Left lung (tissue), 10 donors: Measurements from ENCODE around the gene POP4. TPM values are rescaled to one million over a fixed set of nuclear protein-coding genes. Genes with fewer than 3 reads are reported as not detected.

Experiments used
- ATAC-seq: fragments of 200-7000 bp; cut with Tn5 transposase; one replicate; pipeline ENCODE4 v1.9.1; 2020; ENCODE audit warnings: moderate library complexity
- DNase-seq, 4 donors: peaks; one replicate each; pipeline ENCODE4 v3.0.0-alpha.2; 2013 to 2020
- H3K27ac ChIP-seq, 2 donors: fragments of 200-600 bp; sonication (generic) in 1 of 2; one replicate each; pipeline versions ENCODE4 v1.5.0 to v1.8.0; 2020 to 2021
- H3K27me3 ChIP-seq, 2 donors: fragments of 200-600 bp; sonication (generic) in 1 of 2; one replicate each; pipeline versions ENCODE4 v1.5.0 to v1.8.0; 2020 to 2021
- H3K36me3 ChIP-seq, 2 donors: fragments of 200-600 bp; sonication (generic) in 1 of 2; one replicate each; pipeline versions ENCODE4 v1.5.0 to v1.8.0; 2020 to 2021
- H3K4me1 ChIP-seq, 2 donors: fragments of 200-600 bp; one replicate each; pipeline ENCODE4 v1.8.0; 2021
- H3K4me3 ChIP-seq, 2 donors: fragments of 200-600 bp; sonication (generic) in 1 of 2; one replicate each; pipeline versions ENCODE4 v1.5.0 to v1.8.0; 2020 to 2021; ENCODE audit warnings: mild to moderate bottlenecking in 1 of 2
- H3K9me3 ChIP-seq, 2 donors: fragments of 200-600 bp; sonication (generic) in 1 of 2; one replicate each; pipeline versions ENCODE4 v1.5.0 to v1.8.0; 2020 to 2021
- intact Hi-C, 2 donors: fragments of 100-400 bp; cut with DNase I; formaldehyde crosslinking; loops; one replicate each; pipeline versions ENCODE4 v1.11.2 to v1.14.2; 2022
- polyA plus RNA-seq, 6 donors: library from polyadenylated mRNA; unstranded; fragments of 120-200 nt; gene quantifications; one replicate each; pipeline ENCODE4 v1.2.1, GENCODE V29; 2013; ENCODE audit not compliant: insufficient read length in 6 of 6
- total RNA-seq, 2 donors: library from RNA; stranded (reverse); fragmentation: NEBNext Ultra II Directional; extraction: Animal tissue kit (Norgen Biotek cat#: 25700); gene quantifications; one replicate each; pipeline ENCODE4 v1.2.1, GENCODE V29; 2021
- TF ChIP-seq, protein P1 (sequence below), 2 donors: fragments of 200-600 bp; sonication (generic) in 1 of 2; IDR thresholded peaks; one replicate each; pipeline versions ENCODE4 v1.5.0 to v1.8.0; 2021; ENCODE audit warnings: antibody characterized with exemption in 2 of 2
- donor health status: DM: no; HTN: yes; CAD: no.
- donor health status: DM: no; HTN: no; CAD: no.

The POP4 gene
- total and polyA plus RNA-seq, 8 donors: 49.2 to 66.9 (median 54.4) TPM

DNA sequence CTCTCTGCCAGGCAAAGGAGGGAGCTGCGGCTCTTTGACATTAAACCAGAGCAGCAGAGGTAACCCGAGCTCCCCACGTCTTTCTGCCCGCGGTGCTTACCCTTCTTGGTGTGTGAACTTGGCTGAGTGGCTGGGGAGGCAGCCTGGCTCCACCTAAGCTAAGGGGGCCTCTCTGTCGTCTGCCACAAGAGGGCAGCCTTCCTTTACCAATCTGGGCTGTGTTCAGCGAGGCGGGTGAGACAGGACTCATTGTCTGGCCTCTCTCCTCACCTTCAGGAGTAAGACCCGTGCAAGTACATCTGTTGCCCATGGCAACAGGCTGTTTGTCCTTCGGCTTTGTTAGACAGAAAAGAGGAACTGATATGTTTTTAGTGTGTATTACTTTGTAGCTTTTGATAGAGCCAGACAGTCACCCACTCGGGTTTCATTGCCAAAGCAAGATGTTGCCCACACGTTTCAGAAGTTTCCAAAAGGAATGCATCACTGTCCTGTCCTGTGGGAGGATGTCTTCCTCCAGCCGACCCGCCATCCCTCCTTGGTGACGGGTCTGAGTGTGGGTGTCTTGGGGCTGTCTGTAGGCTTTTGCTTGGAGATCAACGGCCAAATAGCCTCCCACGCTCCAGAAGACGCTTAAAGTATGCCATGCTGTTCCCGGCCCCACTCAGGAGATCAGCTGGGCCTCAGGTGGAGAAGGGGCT, 4.6 kb downstream of the POP4 start:
- intact Hi-C loops: no loop called here
- ATAC-seq (peak; percentile 85), DNase-seq (peak in 3 of 4 donors; percentile 44 to 77 (median 76))
- Histone ChIP-seq H3K4me3 (no peak overlapping the region), H3K27me3 (no peaks in the 10 kb centered on the region), H3K9me3 (no peaks in the 10 kb centered on the region), H3K36me3 (peaks cover 0 to 69% of the 10 kb centered on the region in 2 donors), H3K27ac (no peak overlapping the region), H3K4me1 (peaks cover 7 to 11% of the 10 kb centered on the region in 2 donors)
- TF ChIP-seq, protein P1, sequence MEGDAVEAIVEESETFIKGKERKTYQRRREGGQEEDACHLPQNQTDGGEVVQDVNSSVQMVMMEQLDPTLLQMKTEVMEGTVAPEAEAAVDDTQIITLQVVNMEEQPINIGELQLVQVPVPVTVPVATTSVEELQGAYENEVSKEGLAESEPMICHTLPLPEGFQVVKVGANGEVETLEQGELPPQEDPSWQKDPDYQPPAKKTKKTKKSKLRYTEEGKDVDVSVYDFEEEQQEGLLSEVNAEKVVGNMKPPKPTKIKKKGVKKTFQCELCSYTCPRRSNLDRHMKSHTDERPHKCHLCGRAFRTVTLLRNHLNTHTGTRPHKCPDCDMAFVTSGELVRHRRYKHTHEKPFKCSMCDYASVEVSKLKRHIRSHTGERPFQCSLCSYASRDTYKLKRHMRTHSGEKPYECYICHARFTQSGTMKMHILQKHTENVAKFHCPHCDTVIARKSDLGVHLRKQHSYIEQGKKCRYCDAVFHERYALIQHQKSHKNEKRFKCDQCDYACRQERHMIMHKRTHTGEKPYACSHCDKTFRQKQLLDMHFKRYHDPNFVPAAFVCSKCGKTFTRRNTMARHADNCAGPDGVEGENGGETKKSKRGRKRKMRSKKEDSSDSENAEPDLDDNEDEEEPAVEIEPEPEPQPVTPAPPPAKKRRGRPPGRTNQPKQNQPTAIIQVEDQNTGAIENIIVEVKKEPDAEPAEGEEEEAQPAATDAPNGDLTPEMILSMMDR (IDR thresholded peaks at IDR 0.05): peak; percentile 80 to 88

DNA sequence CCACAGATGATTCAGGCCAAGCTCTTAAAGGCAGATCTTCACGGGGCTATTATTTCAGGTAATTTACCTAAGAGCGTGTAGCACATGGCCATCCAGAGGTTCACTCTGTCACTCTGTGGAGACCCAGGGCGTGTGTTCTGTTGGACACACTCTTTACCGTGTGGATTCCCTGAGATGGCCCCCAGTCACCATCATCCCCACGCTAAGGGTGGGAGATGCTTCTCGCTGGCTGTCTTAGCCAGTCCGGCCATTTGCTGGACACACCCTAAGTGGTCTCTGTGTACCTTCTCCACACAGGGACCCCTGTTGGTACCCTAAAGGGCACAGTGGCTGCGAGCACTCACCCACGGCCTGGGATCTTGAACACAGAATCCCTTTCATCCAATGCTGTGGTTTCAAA, 6.0 kb downstream of the POP4 start:
- H3K27me3 ChIP-seq: no peaks in the 10 kb centered on the region
- H3K4me3 ChIP-seq: no peak overlapping the region
- TF ChIP-seq, protein P1 (IDR thresholded peaks at IDR 0.05): no peak
- ATAC-seq (no peak), DNase-seq (no peak)
- intact Hi-C loops: no loop called here
- H3K27ac ChIP-seq: no peak overlapping the region
- H3K9me3 ChIP-seq: no peaks in the 10 kb centered on the region
- H3K4me1 ChIP-seq: peaks cover 1 to 4% of the 10 kb centered on the region in 2 donors
- peaks cover 0 to 81% of the 10 kb centered on the region in 2 donors for H3K36me3 ChIP-seq

DNA sequence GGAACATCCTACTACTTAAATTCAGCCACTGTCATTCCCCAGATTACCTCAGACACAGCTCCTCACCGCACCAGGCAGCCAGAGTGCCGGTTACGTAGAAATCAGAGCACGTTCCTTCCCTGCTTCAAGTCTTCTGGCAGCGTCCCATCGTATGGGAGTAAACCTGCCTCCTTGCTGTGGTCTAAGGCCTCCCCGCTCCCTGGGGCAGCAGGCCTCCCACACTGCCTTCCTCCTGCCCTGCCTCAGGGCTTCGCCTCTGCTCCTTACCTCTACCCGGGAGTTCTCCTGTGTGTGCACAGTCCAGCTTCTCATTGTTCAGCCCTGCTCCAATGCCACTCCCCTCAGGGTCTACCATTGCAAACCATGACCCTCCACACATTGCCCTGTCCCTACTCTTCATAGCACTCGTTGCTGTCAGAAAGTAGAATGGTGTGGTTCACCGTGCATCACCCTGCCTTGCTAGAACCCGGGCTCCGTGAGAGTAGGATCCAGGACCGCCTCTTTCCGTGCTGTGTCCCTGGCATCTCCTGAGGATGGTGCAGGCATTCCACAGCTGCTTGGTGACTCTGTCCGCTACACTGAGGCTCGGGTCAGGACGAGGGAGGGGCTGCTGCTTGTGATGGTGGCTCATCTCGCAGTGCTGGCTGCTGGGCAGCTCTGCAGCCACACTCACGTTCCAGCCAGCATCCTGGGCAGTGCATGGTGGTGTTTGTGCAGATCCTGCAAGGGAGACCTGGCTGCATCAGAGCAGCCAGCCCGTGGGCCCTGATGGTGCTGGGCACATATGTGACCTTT, 6.9 kb downstream of the POP4 start:
- H3K4me1 ChIP-seq: no peaks in the 10 kb centered on the region
- TF ChIP-seq, protein P1 (IDR thresholded peaks at IDR 0.05): no peak
- no peaks in the 10 kb centered on the region for H3K27me3 ChIP-seq
- H3K36me3 ChIP-seq: peaks cover 0 to 81% of the 10 kb centered on the region in 2 donors
- no peaks in the 10 kb centered on the region for H3K9me3 ChIP-seq
- H3K4me3 ChIP-seq: no peak overlapping the region
- ATAC-seq (no peak), DNase-seq (no peak)
- no peak overlapping the region for H3K27ac ChIP-seq
- intact Hi-C loops: no loop called here

DNA sequence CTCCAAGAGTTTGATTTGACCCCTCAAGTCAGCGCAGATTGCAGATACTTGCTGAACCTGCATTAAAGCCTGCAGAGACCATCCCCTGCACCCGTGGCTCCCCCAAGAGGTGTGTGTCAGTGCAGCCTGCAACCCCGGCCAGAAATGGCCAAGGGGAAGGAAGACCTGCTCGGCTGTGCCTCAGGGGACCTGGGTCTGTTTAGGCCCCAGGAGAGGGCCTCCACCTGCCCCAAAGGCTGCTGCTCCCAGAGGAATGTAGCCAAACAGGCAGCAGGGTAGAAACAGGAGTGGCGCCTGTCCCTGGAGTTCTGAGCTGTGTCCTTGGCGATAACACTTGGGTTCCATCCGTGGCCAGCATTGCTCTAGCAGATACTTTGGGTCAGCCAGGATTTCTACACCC, 8.0 kb downstream of the POP4 start:
- DNase-seq (no peak), ATAC-seq (no peak)
- intact Hi-C loops: no loop called here
- no peaks in the 10 kb centered on the region for H3K9me3 ChIP-seq
- peaks cover 0 to 75% of the 10 kb centered on the region in 2 donors for H3K36me3 ChIP-seq
- no peak overlapping the region for H3K27ac ChIP-seq
- TF ChIP-seq, protein P1 (IDR thresholded peaks at IDR 0.05): no peak
- no peak overlapping the region for H3K4me3 ChIP-seq
- no peaks in the 10 kb centered on the region for H3K4me1 ChIP-seq
- H3K27me3 ChIP-seq: no peaks in the 10 kb centered on the region

DNA sequence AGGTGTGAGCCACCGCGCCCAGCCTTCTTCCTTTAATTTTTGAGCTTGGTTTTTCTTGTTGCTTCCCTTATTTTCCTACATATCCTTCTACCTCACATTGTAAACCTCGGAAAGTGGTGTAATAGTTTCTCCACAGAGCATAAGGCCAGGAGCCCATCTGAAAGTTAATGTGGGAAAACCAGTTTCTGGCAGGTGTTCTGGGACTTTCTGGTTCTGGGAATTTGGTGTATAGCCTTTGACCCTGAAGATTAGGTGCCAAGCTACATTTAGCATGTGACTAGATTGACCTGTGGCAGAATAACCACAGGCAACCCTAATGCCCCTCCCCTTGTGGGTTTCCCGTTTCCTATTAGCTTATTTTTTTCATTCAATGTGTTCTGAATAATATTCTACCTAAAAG, 8.7 kb downstream of the POP4 start:
- Histone ChIP-seq H3K27me3 (no peaks in the 10 kb centered on the region), H3K9me3 (no peaks in the 10 kb centered on the region), H3K4me1 (no peaks in the 10 kb centered on the region), H3K27ac (no peak overlapping the region), H3K4me3 (no peak overlapping the region), H3K36me3 (peaks cover 0 to 68% of the 10 kb centered on the region in 2 donors)
- ATAC-seq: no peak
- intact Hi-C loops: no loop called here
- no peak for DNase-seq
- TF ChIP-seq, protein P1 (IDR thresholded peaks at IDR 0.05): no peak
